ENCODE measurements around the gene AMIGO1.

Gene AMIGO1

DNA sequence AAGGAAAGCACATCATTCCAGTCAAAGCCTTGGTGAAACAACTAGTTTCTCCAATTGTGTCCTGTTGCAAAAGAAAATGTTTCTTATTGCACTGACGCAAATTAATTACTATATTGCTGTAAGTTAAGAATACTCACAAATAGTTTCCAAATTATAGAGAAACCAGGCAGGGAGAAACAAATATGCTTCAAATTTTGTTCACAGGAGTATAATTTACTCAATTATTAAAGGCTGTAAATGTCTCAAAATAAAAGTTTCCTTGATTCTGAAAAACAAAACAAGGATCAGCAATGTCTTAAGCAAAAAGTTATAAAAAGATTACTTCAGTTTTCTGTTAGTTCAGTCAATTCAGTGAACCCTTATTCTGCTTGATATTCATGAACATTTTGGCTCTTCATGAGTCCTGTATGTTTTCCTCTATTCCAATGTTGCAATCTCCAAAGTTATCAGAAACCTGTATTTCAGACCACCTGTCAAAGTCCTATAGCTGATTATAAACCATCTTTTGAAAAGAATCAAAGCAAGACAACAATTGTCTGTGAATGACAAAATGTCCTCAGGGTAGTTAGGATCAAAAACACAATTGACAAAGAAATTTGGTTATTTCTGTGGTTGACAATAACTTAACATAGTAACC is 54.9 kb downstream of the AMIGO1 start:
- DNase-seq (ENCODE audit: low spot score) = no peak
